Duodenal mucosa (tissue), 2 donors: ENCODE results near the gene USP47.

ENCODE experiments used
- H3K27ac ChIP-seq: one replicate; pipeline ENCODE4 v1.7.0; 2013; ENCODE audit warnings: low read depth, low read length
- H3K27me3 ChIP-seq, 2 donors: one replicate each; pipeline ENCODE4 v1.7.0; 2013; ENCODE audit warnings: low read length in 2 of 2, control low read depth in 1 of 2; ENCODE audit not compliant: insufficient read depth in 2 of 2, control insufficient read depth in 1 of 2
- H3K36me3 ChIP-seq, 2 donors: one replicate each; pipeline ENCODE4 v1.7.0; 2013; ENCODE audit warnings: low read length in 2 of 2, control low read depth in 1 of 2; ENCODE audit not compliant: insufficient read depth in 2 of 2, control insufficient read depth in 1 of 2
- H3K4me1 ChIP-seq, 2 donors: one replicate each; pipeline ENCODE4 v1.7.0; 2013; ENCODE audit warnings: low read length in 2 of 2, control low read depth in 1 of 2; ENCODE audit not compliant: insufficient read depth in 2 of 2, control insufficient read depth in 1 of 2
- H3K4me3 ChIP-seq, 2 donors: one replicate each; pipeline ENCODE4 v1.7.0; 2013; ENCODE audit warnings: low read length in 2 of 2, low read depth in 1 of 2
- H3K9ac ChIP-seq, 2 donors: one replicate each; pipeline ENCODE4 v1.7.0; 2013; ENCODE audit warnings: low read length in 2 of 2, low read depth in 1 of 2
- H3K9me3 ChIP-seq, 2 donors: one replicate each; pipeline ENCODE4 v1.7.0; 2013; ENCODE audit warnings: low read length in 2 of 2, control low read depth in 1 of 2; ENCODE audit not compliant: control insufficient read depth in 1 of 2

The USP47 gene, protein sequence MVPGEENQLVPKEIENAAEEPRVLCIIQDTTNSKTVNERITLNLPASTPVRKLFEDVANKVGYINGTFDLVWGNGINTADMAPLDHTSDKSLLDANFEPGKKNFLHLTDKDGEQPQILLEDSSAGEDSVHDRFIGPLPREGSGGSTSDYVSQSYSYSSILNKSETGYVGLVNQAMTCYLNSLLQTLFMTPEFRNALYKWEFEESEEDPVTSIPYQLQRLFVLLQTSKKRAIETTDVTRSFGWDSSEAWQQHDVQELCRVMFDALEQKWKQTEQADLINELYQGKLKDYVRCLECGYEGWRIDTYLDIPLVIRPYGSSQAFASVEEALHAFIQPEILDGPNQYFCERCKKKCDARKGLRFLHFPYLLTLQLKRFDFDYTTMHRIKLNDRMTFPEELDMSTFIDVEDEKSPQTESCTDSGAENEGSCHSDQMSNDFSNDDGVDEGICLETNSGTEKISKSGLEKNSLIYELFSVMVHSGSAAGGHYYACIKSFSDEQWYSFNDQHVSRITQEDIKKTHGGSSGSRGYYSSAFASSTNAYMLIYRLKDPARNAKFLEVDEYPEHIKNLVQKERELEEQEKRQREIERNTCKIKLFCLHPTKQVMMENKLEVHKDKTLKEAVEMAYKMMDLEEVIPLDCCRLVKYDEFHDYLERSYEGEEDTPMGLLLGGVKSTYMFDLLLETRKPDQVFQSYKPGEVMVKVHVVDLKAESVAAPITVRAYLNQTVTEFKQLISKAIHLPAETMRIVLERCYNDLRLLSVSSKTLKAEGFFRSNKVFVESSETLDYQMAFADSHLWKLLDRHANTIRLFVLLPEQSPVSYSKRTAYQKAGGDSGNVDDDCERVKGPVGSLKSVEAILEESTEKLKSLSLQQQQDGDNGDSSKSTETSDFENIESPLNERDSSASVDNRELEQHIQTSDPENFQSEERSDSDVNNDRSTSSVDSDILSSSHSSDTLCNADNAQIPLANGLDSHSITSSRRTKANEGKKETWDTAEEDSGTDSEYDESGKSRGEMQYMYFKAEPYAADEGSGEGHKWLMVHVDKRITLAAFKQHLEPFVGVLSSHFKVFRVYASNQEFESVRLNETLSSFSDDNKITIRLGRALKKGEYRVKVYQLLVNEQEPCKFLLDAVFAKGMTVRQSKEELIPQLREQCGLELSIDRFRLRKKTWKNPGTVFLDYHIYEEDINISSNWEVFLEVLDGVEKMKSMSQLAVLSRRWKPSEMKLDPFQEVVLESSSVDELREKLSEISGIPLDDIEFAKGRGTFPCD (N-terminal part only)

GRCh38 chr11:11841723-11842420 lies at the start of gene USP47:
Gene USP47, plus strand, starts transcription at chr11:11841972. Its CDS starts 214 bp downstream, at chr11:11842186.
- H3K4me1 ChIP-seq = peaks cover 30 to 33% of the 10 kb centered on the region in 2 donors
- no peaks in the 10 kb centered on the region for H3K9me3 ChIP-seq
- peak within 1 kb of the TSS; percentile 96 for H3K27ac ChIP-seq
- peak within 1 kb of the TSS; percentile 74 to 90 for H3K4me3 ChIP-seq
- no peaks in the 10 kb centered on the region for H3K36me3 ChIP-seq
- H3K27me3 ChIP-seq = no peaks in the 10 kb centered on the region
- H3K9ac ChIP-seq = peak within 1 kb of the TSS; percentile 96 to 97

GRCh38 chr11:11793073-11793472 lies 48.7 kb upstream of the USP47 start:
- H3K4me3 ChIP-seq = no peak overlapping the region
- H3K27ac ChIP-seq = no peak overlapping the region
- no peak overlapping the region for H3K9ac ChIP-seq
- peaks cover 0 to 4% of the 10 kb centered on the region in 2 donors for H3K27me3 ChIP-seq
- no peaks in the 10 kb centered on the region for H3K9me3 ChIP-seq
- no peaks in the 10 kb centered on the region for H3K36me3 ChIP-seq
- H3K4me1 ChIP-seq = no peaks in the 10 kb centered on the region

- Histone ChIP-seq H3K27ac (no peak overlapping the region), H3K27me3 (peaks cover 0 to 10% of the 10 kb centered on the region in 2 donors), H3K4me3 (no peak overlapping the region), H3K9ac (no peak overlapping the region), H3K9me3 (no peaks in the 10 kb centered on the region), H3K4me1 (no peaks in the 10 kb centered on the region), H3K36me3 (no peaks in the 10 kb centered on the region)
Observed at GRCh38 chr11:11798586-11799438, 43.0 kb upstream of the USP47 start.

- Histone ChIP-seq H3K9ac (no peak overlapping the region), H3K27me3 (no peaks in the 10 kb centered on the region), H3K4me3 (no peak overlapping the region), H3K36me3 (no peaks in the 10 kb centered on the region), H3K4me1 (no peaks in the 10 kb centered on the region), H3K27ac (no peak overlapping the region), H3K9me3 (no peaks in the 10 kb centered on the region)
Observed at GRCh38 chr11:11805228-11805627, 36.5 kb upstream of the USP47 start.

GRCh38 chr11:11806074-11806473 lies 35.7 kb upstream of the USP47 start:
- no peaks in the 10 kb centered on the region for H3K36me3 ChIP-seq
- no peak overlapping the region for H3K27ac ChIP-seq
- H3K4me3 ChIP-seq = no peak overlapping the region
- no peaks in the 10 kb centered on the region for H3K9me3 ChIP-seq
- no peaks in the 10 kb centered on the region for H3K4me1 ChIP-seq
- H3K9ac ChIP-seq = no peak overlapping the region
- no peaks in the 10 kb centered on the region for H3K27me3 ChIP-seq

- Histone ChIP-seq H3K27me3 (no peaks in the 10 kb centered on the region), H3K36me3 (no peaks in the 10 kb centered on the region), H3K9me3 (no peaks in the 10 kb centered on the region), H3K4me1 (no peaks in the 10 kb centered on the region), H3K9ac (no peak overlapping the region), H3K27ac (no peak overlapping the region), H3K4me3 (no peak overlapping the region)
Observed at GRCh38 chr11:11806586-11806985, 35.2 kb upstream of the USP47 start.

- no peaks in the 10 kb centered on the region for H3K4me1 ChIP-seq
- no peaks in the 10 kb centered on the region for H3K27me3 ChIP-seq
- H3K27ac ChIP-seq = no peak overlapping the region
Observed at GRCh38 chr11:11807811-11808782, 33.7 kb upstream of the USP47 start.

GRCh38 chr11:11808992-11809615 lies 32.7 kb upstream of the USP47 start:
- no peaks in the 10 kb centered on the region for H3K4me1 ChIP-seq
- H3K27ac ChIP-seq = no peak overlapping the region
- H3K9ac ChIP-seq = no peak overlapping the region

More at GRCh38 chr11:11807811-11808782, 33.7 kb upstream of the USP47 start:
- Histone ChIP-seq H3K9ac (no peak overlapping the region), H3K4me3 (no peak overlapping the region), H3K36me3 (no peaks in the 10 kb centered on the region), H3K9me3 (no peaks in the 10 kb centered on the region)

More at GRCh38 chr11:11808992-11809615, 32.7 kb upstream of the USP47 start:
- Histone ChIP-seq H3K36me3 (no peaks in the 10 kb centered on the region), H3K4me3 (no peak overlapping the region), H3K27me3 (no peaks in the 10 kb centered on the region), H3K9me3 (no peaks in the 10 kb centered on the region)
